Lower leg skin (tissue), 3 donors: ENCODE results near the gene ARHGAP4.

ENCODE experiments used
- CTCF ChIP-seq, 3 donors: fragments of 450-650 bp; IDR thresholded peaks; one replicate each; pipeline ENCODE4 v1.5.1; 2016; ENCODE audit warnings: antibody characterized with exemption in 3 of 3, mild to moderate bottlenecking in 3 of 3, moderate library complexity in 2 of 3
- POLR2A ChIP-seq, 2 donors: fragments of 450-650 bp; IDR thresholded peaks; one replicate each; pipeline ENCODE4 v1.6.1; 2016 to 2017; ENCODE audit warnings: antibody characterized with exemption in 2 of 2, mild to moderate bottlenecking in 1 of 2, moderate library complexity in 1 of 2

- TF ChIP-seq CTCF (IDR thresholded peaks at IDR 0.05) (no peak), POLR2A (IDR thresholded peaks at IDR 0.05) (no peak)
These were observed 64.9 kb downstream of the ARHGAP4 start for GRCh38 chrX:153861151-153861550.
